Ishikawa (cell line): Measurements from ENCODE around the gene ZNF460.

Experiments used
- CEBPB ChIP-seq: IDR thresholded peaks from 2 replicates; pipeline ENCODE4 v1.6.1; 2012
- CREB1 ChIP-seq: IDR thresholded peaks from 2 replicates; pipeline ENCODE4 v1.6.1; 2012; ENCODE audit warnings: low read depth
- EGR1 ChIP-seq: IDR thresholded peaks from 2 replicates; pipeline ENCODE4 v1.6.1; 2012
- EP300 ChIP-seq: IDR thresholded peaks from 2 replicates; pipeline ENCODE4 v1.6.1; 2012; ENCODE audit warnings: borderline replicate concordance
- FOXM1 ChIP-seq: IDR thresholded peaks from 2 replicates; pipeline ENCODE4 v1.6.1; 2012; ENCODE audit warnings: low read depth, borderline replicate concordance
- NFIC ChIP-seq: IDR thresholded peaks from 2 replicates; pipeline ENCODE4 v1.6.1; 2012
- RAD21 ChIP-seq: IDR thresholded peaks from 2 replicates; pipeline ENCODE4 v1.6.1; 2012; ENCODE audit warnings: low read depth
- TAF1 ChIP-seq: IDR thresholded peaks from 2 replicates; pipeline ENCODE4 v1.6.1; 2012; ENCODE audit warnings: low read depth, mild to moderate bottlenecking
- TCF12 ChIP-seq: IDR thresholded peaks from 2 replicates; pipeline ENCODE4 v1.6.1; 2012; ENCODE audit warnings: low read depth
- TEAD4 ChIP-seq: IDR thresholded peaks from 2 replicates; pipeline ENCODE4 v1.6.1; 2012
- YY1 ChIP-seq: IDR thresholded peaks from 2 replicates; pipeline ENCODE4 v1.6.1; 2012; ENCODE audit warnings: low read depth
- ZBTB7A ChIP-seq: IDR thresholded peaks from 2 replicates; pipeline ENCODE4 v1.6.1; 2012; ENCODE audit warnings: low read depth
- TF ChIP-seq, protein P1 (sequence below): IDR thresholded peaks from 2 replicates; pipeline ENCODE4 v1.6.1; 2012
- TF ChIP-seq, protein P2 (sequence below): IDR thresholded peaks from 2 replicates; pipeline ENCODE4 v1.6.1; 2012
- TF ChIP-seq, protein P3 (sequence below): IDR thresholded peaks from 2 replicates; pipeline ENCODE4 v1.6.1; 2012; ENCODE audit warnings: low read depth, mild to moderate bottlenecking

ZNF460 gene

DNA sequence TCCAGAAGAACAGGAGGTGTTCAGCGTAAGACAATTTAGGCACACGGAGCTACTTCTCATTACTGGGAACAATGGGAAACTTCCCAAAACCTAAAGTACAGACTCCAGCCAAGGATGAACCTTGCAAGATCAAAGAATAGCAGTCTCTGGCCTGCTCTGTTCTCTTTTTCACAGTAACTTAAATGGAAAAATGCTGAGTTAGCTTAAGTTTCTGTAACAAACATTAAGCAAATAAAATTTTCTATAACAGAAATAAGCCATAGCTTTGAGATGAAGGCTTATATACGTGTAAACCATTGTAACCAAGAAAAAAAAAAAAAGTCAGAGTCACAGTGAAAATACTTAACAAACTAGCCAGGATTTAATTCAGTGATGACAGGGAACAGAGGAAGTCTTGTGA lies 18.2 kb upstream of the ZNF460 start:
- TF ChIP-seq, protein P1, sequence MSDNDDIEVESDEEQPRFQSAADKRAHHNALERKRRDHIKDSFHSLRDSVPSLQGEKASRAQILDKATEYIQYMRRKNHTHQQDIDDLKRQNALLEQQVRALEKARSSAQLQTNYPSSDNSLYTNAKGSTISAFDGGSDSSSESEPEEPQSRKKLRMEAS = no peak
- no peak for TF ChIP-seq TCF12
- TF ChIP-seq, protein P2, sequence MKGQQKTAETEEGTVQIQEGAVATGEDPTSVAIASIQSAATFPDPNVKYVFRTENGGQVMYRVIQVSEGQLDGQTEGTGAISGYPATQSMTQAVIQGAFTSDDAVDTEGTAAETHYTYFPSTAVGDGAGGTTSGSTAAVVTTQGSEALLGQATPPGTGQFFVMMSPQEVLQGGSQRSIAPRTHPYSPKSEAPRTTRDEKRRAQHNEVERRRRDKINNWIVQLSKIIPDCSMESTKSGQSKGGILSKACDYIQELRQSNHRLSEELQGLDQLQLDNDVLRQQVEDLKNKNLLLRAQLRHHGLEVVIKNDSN = no peak
- TF ChIP-seq TEAD4 = no peak
- no peak for TF ChIP-seq CREB1
- TF ChIP-seq CEBPB = no peak
- TF ChIP-seq ZBTB7A = no peak
- no peak for TF ChIP-seq EP300
- no peak for TF ChIP-seq FOXM1
- TF ChIP-seq RAD21 = no peak
- TF ChIP-seq, protein P3, sequence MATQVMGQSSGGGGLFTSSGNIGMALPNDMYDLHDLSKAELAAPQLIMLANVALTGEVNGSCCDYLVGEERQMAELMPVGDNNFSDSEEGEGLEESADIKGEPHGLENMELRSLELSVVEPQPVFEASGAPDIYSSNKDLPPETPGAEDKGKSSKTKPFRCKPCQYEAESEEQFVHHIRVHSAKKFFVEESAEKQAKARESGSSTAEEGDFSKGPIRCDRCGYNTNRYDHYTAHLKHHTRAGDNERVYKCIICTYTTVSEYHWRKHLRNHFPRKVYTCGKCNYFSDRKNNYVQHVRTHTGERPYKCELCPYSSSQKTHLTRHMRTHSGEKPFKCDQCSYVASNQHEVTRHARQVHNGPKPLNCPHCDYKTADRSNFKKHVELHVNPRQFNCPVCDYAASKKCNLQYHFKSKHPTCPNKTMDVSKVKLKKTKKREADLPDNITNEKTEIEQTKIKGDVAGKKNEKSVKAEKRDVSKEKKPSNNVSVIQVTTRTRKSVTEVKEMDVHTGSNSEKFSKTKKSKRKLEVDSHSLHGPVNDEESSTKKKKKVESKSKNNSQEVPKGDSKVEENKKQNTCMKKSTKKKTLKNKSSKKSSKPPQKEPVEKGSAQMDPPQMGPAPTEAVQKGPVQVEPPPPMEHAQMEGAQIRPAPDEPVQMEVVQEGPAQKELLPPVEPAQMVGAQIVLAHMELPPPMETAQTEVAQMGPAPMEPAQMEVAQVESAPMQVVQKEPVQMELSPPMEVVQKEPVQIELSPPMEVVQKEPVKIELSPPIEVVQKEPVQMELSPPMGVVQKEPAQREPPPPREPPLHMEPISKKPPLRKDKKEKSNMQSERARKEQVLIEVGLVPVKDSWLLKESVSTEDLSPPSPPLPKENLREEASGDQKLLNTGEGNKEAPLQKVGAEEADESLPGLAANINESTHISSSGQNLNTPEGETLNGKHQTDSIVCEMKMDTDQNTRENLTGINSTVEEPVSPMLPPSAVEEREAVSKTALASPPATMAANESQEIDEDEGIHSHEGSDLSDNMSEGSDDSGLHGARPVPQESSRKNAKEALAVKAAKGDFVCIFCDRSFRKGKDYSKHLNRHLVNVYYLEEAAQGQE = no peak
- TF ChIP-seq EGR1 = no peak
- TF ChIP-seq YY1 = no peak
- no peak for TF ChIP-seq NFIC
- TF ChIP-seq TAF1 = no peak

DNA sequence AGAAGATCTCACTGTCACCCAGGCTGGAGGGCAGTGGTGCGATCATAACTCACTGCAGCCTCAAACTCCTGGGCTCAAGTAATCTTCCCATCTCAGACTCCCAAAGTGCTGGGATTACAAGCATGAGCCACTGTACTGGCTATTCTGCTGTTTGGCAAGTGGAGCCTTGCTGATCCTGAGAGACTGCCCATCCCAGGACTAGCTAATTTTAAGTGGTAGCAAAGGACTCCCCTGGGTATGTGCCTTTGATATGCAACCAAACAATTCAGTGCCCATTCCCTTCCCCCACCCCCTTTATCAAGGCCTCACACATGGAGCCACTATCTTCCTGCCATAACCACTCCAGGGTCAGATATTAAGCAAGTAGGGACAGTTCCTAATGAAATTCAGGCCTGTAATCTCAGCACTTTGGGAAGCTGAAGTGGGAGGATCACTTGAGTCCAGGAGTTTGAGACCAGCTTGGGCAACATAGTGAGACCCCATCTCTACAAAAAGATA lies 17.0 kb upstream of the ZNF460 start:
- no peak for TF ChIP-seq NFIC
- TF ChIP-seq, protein P1 = no peak
- TF ChIP-seq EP300 = no peak
- TF ChIP-seq FOXM1 = no peak
- TF ChIP-seq YY1 = no peak
- TF ChIP-seq, protein P2 = no peak
- no peak for TF ChIP-seq TAF1
- TF ChIP-seq EGR1 = no peak
- no peak for TF ChIP-seq TEAD4

DNA sequence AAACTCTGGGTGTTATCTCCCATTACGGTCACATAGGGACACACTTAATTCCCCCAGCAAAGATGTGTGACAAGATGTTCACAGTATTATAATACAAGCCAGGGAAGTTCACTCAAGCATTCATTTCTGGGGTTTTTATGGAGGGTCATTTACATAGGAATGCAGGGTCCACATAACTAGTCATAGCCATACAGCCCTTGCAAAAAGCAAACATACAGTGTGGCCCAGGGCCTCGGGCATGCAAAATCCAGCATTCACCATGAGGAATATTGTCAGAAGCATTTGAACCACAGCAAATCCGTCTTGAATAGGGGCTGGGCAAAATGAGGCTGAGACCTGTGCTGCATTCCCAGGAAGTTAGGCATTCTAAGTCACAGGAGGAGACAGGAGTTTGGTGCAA lies 13.0 kb upstream of the ZNF460 start:
- TF ChIP-seq FOXM1 = no peak
- no peak for TF ChIP-seq CEBPB
- no peak for TF ChIP-seq TAF1
- no peak for TF ChIP-seq YY1
- TF ChIP-seq, protein P2 = no peak
- TF ChIP-seq EGR1 = no peak
- TF ChIP-seq RAD21 = no peak
- TF ChIP-seq TCF12 = no peak
- TF ChIP-seq CREB1 = no peak
- no peak for TF ChIP-seq TEAD4
- TF ChIP-seq, protein P3 = no peak

DNA sequence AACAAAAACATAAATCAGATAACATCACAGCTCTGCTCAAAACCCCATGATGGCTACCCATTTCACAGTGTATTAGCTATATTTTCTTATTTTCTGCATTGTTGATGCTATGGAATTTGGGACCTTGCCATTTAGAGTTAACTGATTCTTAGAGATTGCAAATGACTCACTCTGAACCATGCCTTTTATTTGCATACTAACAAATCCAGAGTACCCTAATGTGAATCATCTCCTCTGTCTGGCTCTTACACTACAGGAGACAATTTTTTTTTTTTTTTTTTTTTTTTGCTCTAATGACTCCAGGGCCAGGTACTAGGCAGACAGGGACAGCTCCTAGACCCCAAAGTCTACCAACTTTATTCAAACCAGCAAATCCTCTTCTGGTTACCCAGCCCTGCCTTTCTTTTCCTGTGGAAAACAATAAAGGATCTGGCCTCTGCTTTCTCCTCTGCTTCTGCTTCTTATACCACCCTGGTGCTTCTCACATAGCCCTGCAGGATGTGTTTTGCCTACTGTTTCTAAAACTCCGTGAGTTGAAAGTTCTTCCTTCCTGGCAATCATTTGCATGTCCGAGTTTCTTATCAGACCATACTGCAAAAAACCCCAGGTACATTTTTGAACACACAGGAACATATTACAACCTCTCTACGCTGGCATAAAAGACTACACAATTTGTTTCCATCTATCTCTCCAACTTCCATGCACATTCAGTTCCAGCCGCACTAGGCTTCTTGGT lies 10.6 kb upstream of the ZNF460 start:
- TF ChIP-seq EGR1 (no peak), TAF1 (no peak), FOXM1 (no peak)

DNA sequence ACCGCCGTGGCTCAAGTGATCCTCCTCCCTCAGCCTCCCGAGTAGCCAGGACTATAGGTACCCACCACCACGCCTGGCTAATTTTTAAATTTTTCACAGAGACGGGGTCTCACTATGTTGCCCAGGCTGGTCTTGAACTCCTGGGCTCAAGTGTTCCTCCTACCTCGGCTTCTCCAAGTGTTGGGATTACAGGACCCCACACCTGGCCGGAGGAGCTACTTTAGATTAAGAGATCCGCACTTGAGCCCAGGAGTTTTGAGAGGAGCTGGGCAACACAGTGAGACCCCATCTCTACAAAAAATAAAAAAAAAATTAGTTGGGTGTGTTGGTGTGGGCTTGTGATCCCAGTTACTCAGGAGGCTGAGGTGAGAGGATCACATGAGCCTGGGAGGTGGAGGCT lies 9.0 kb upstream of the ZNF460 start:
- TF ChIP-seq CEBPB = no peak
- TF ChIP-seq, protein P1 = no peak
- TF ChIP-seq RAD21 = no peak
- no peak for TF ChIP-seq EP300
- TF ChIP-seq, protein P2 = no peak
- no peak for TF ChIP-seq TEAD4
- no peak for TF ChIP-seq EGR1
- no peak for TF ChIP-seq CREB1
- TF ChIP-seq, protein P3 = no peak
- no peak for TF ChIP-seq YY1
- no peak for TF ChIP-seq ZBTB7A
- no peak for TF ChIP-seq NFIC
- TF ChIP-seq FOXM1 = no peak
- TF ChIP-seq TAF1 = no peak
- no peak for TF ChIP-seq TCF12
